Ectodermal cell (in vitro differentiated cells): ENCODE measurements around the gene NDRG3.
"Not testable (repeated sequence)": the region's sequence is repeated elsewhere in the genome, so short reads cannot be mapped to it uniquely, and the experiment has no call there.

Experiments used
- H3K27ac ChIP-seq: 2 replicates; pipeline ENCODE4 v1.7.0; 2013; ENCODE audit warnings: mild to moderate bottlenecking, low read depth, low read length; ENCODE audit not compliant: insufficient read depth, poor library complexity, severe bottlenecking
- H3K27me3 ChIP-seq: 2 replicates; pipeline ENCODE4 v1.7.0; 2013; ENCODE audit warnings: mild to moderate bottlenecking, low read length; ENCODE audit not compliant: insufficient read depth, control insufficient read depth, poor library complexity, severe bottlenecking
- H3K36me3 ChIP-seq: one replicate; pipeline ENCODE4 v1.7.0; 2013; ENCODE audit warnings: low read length; ENCODE audit not compliant: control insufficient read depth, insufficient read depth
- H3K4me1 ChIP-seq: one replicate; pipeline ENCODE4 v1.7.0; 2013; ENCODE audit warnings: low read length; ENCODE audit not compliant: control insufficient read depth, insufficient read depth
- H3K4me3 ChIP-seq: 2 replicates; pipeline ENCODE4 v1.7.0; 2013; ENCODE audit warnings: low read depth, low read length, control low read depth; ENCODE audit not compliant: insufficient read depth
- H3K9me3 ChIP-seq: 2 replicates; pipeline ENCODE4 v1.7.0; 2013; ENCODE audit warnings: mild to moderate bottlenecking, low read length, moderate library complexity; ENCODE audit not compliant: control insufficient read depth
- WGBS, 2 experiments: methylation state at CpG; one replicate each; pipeline ENCODE4 v1.1.7; 2013; ENCODE audit warnings: missing lambda C conversion rate in 2 of 2; 5-methylcytosine and 5-hydroxymethylcytosine counted together

Gene NDRG3

DNA sequence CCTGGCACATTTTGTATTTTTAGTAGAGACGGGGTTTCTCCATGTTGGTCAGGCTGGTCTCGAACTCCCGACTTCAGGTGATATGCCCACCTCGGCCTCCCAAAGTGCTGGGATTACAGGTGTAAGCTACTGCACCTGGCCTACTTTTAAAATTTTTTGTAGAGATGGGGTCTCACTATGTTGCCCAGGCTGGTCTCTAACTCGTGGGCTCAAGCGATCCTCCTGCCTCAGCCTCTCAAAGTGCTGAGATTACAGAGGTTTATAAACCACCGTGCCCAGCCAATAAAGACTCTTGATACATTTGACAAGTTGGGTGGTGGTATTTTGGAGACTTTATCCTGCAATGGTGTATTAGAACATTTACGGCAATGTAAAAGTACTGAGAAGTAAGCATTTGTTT lies 70.3 kb downstream of the NDRG3 start:
- H3K36me3 ChIP-seq, H3K4me1 ChIP-seq, H3K27me3 ChIP-seq, H3K27ac ChIP-seq, H3K9me3 ChIP-seq, H3K4me3 ChIP-seq: not testable (repeated sequence)
- 96 to 97% methylated on average over 8 of the region's 8 CpGs for WGBS, 2 experiments

DNA sequence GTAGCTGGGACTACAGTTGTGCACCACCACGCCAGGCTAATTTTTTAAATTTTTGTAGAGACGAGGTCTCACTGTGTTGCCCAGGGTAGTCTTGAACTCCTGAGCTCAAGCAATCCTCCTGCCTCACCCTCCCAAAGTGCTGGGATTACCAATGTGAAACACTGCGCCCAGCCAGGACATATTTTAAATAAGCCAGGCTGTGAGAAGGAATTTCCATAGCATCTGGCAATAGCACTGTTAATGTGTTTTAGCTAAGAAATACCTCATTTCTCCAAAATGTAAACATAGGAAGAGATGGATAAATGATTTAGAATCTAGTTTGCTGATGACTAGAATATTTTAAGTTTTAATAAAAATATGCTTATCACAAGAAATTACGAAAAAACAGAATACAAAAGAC lies 72.9 kb downstream of the NDRG3 start:
- WGBS, 2 experiments: 86 to 96% methylated on average over 4 of the region's 4 CpGs
- no peak overlapping the region for H3K4me3 ChIP-seq

GRCh38 chr20:36670665-36671357 lies 75.1 kb downstream of the NDRG3 start:
- no peaks in the 10 kb centered on the region for H3K36me3 ChIP-seq
- H3K4me3 ChIP-seq: no peak overlapping the region
- H3K27me3 ChIP-seq: no peaks in the 10 kb centered on the region
- 94 to 97% methylated on average over 3 of the region's 3 CpGs for WGBS, 2 experiments
- H3K4me1 ChIP-seq: no peaks in the 10 kb centered on the region
- H3K9me3 ChIP-seq: no peaks in the 10 kb centered on the region
- H3K27ac ChIP-seq: no peak overlapping the region

More for the DNA sequence above, 72.9 kb downstream of the NDRG3 start:
- Histone ChIP-seq H3K36me3 (no peaks in the 10 kb centered on the region), H3K9me3 (no peaks in the 10 kb centered on the region), H3K27me3 (no peaks in the 10 kb centered on the region), H3K4me1 (no peaks in the 10 kb centered on the region), H3K27ac (no peak overlapping the region)

- H3K27me3 ChIP-seq: no peaks in the 10 kb centered on the region
- 94 to 96% methylated on average over 3 to 4 of the region's 4 CpGs for WGBS, 2 experiments
- H3K36me3 ChIP-seq: no peaks in the 10 kb centered on the region
- no peak overlapping the region for H3K27ac ChIP-seq
- H3K4me3 ChIP-seq: no peak overlapping the region
- no peaks in the 10 kb centered on the region for H3K9me3 ChIP-seq
- no peaks in the 10 kb centered on the region for H3K4me1 ChIP-seq
Observed at GRCh38 chr20:36666181-36666740, 79.6 kb downstream of the NDRG3 start.

- H3K4me1 ChIP-seq: no peaks in the 10 kb centered on the region
- H3K4me3 ChIP-seq: no peak overlapping the region
- no peaks in the 10 kb centered on the region for H3K9me3 ChIP-seq
- no peak overlapping the region for H3K27ac ChIP-seq
- WGBS, 2 experiments: 95 to 97% methylated on average over 2 of the region's 2 CpGs
- no peaks in the 10 kb centered on the region for H3K27me3 ChIP-seq
- no peaks in the 10 kb centered on the region for H3K36me3 ChIP-seq
Observed at GRCh38 chr20:36663031-36663430, 82.9 kb downstream of the NDRG3 start.

GRCh38 chr20:36658300-36658699 lies 87.6 kb downstream of the NDRG3 start:
- H3K36me3 ChIP-seq: no peaks in the 10 kb centered on the region
- 89 to 93% methylated on average over 3 of the region's 3 CpGs for WGBS, 2 experiments
- no peaks in the 10 kb centered on the region for H3K4me1 ChIP-seq
- no peaks in the 10 kb centered on the region for H3K27me3 ChIP-seq
- no peak overlapping the region for H3K4me3 ChIP-seq
- H3K9me3 ChIP-seq: no peaks in the 10 kb centered on the region
- no peak overlapping the region for H3K27ac ChIP-seq

- Histone ChIP-seq H3K27me3 (no peaks in the 10 kb centered on the region), H3K4me3 (no peak overlapping the region), H3K36me3 (no peaks in the 10 kb centered on the region), H3K9me3 (no peaks in the 10 kb centered on the region), H3K27ac (no peak overlapping the region), H3K4me1 (no peaks in the 10 kb centered on the region)
- 94 to 95% methylated on average over 4 of the region's 4 CpGs for WGBS, 2 experiments
Observed at GRCh38 chr20:36656733-36657132, 89.2 kb downstream of the NDRG3 start.

DNA sequence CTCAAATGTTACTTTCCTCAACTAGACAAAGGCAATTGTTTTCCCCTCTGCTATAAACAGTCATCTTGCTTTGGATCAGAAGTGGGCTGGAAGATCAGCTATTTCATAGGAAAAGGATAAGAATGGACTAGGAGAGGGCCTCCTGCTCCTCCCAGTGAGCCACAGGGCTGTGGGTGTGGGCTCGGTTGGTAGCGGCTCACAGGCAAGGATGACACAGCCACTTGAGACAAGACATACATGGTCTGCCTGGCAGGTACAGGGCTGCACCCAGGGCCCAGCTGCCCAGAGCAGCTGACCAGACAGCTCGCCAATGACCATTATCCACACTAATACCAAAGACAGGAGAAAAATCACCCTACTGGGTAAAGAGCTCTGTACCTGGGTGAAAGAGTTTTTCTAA lies 90.9 kb downstream of the NDRG3 start:
- WGBS, 2 experiments: 96 to 97% methylated on average over 3 of the region's 3 CpGs
- Histone ChIP-seq H3K4me1 (no peaks in the 10 kb centered on the region), H3K36me3 (no peaks in the 10 kb centered on the region), H3K27me3 (no peaks in the 10 kb centered on the region), H3K27ac (no peak overlapping the region), H3K4me3 (no peak overlapping the region), H3K9me3 (no peaks in the 10 kb centered on the region)

DNA sequence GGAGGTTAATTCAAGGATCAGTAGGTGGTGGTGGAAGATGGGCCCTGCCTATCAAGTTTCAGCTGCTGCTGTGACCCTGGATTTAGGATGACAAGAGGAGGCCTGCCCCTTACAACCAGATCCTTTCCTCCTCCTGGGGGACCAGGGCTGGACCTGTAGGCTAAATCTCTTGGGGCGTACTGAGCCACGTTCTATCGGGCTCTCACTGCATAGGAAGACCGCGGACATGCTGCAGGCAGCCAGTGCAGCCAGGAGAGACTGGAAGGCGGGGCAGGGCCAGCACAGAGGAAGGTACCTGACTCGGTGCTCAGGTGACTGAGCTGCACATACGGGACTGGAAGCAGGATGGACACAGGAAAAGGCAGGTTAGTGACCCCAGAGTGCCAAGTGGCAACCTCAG lies 91.4 kb downstream of the NDRG3 start:
- Histone ChIP-seq H3K9me3 (no peaks in the 10 kb centered on the region), H3K36me3 (no peaks in the 10 kb centered on the region), H3K4me3 (no peak overlapping the region), H3K27ac (no peak overlapping the region), H3K27me3 (no peaks in the 10 kb centered on the region), H3K4me1 (no peaks in the 10 kb centered on the region)
- WGBS, 2 experiments: 92% methylated on average over 8 of the region's 8 CpGs

DNA sequence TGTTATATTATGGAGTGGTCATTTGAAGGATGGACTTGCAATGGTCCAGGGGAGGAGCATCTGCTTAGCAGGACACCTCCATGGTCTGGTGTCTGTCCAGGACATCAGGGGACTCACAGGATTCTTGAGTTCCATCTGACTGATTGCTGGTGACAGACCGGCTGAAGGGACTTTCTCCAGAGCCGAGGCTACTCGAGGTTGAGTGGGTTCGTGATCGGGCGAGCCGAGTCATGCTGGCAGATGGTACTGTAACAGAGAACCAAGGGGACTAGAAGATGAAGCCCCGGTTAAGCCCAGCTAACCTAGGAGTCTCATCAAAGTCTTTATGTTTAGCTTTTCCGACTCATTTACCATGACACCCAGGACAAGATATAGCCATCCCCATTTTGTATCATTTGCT lies 92.4 kb downstream of the NDRG3 start:
- Histone ChIP-seq H3K27ac (no peak overlapping the region), H3K36me3 (no peaks in the 10 kb centered on the region), H3K4me1 (no peaks in the 10 kb centered on the region), H3K4me3 (no peak overlapping the region), H3K27me3 (no peaks in the 10 kb centered on the region), H3K9me3 (no peaks in the 10 kb centered on the region)
- WGBS, 2 experiments: 93 to 97% methylated on average over 9 of the region's 9 CpGs
